Endodermal cell (in vitro differentiated cells): ENCODE measurements around the gene ZNF691. TPM values are rescaled to one million over a fixed set of nuclear protein-coding genes. Genes with fewer than 3 reads are reported as not detected.

Experiments used
- DNase-seq: peaks from one replicate; pipeline ENCODE4 v3.0.0-alpha.2; 2017
- H3K27ac ChIP-seq: 2 replicates; pipeline ENCODE4 v1.5.1; 2013; ENCODE audit warnings: mild to moderate bottlenecking, low read depth, low read length, moderate library complexity
- H3K27me3 ChIP-seq: 2 replicates; pipeline ENCODE4 v1.6.1; 2013; ENCODE audit warnings: mild to moderate bottlenecking, low read length, moderate library complexity; ENCODE audit not compliant: insufficient read depth, control insufficient read depth, poor library complexity, severe bottlenecking
- H3K36me3 ChIP-seq: 2 replicates; pipeline ENCODE4 v1.7.0; 2013; ENCODE audit warnings: mild to moderate bottlenecking, low read length, moderate library complexity; ENCODE audit not compliant: control insufficient read depth, insufficient read depth
- H3K4me1 ChIP-seq: one replicate; pipeline ENCODE4 v1.7.0; 2013; ENCODE audit warnings: low read length; ENCODE audit not compliant: control insufficient read depth, insufficient read depth
- H3K4me3 ChIP-seq: 2 replicates; pipeline ENCODE4 v1.5.1; 2013; ENCODE audit warnings: mild to moderate bottlenecking, low read length, moderate library complexity
- H3K9ac ChIP-seq: 2 replicates; pipeline ENCODE4 v1.6.1; 2013; ENCODE audit warnings: mild to moderate bottlenecking, low read length, moderate library complexity; ENCODE audit not compliant: poor library complexity, severe bottlenecking; ENCODE audit errors: extremely low read depth
- H3K9me3 ChIP-seq: 2 replicates; pipeline ENCODE4 v1.6.1; 2013; ENCODE audit warnings: mild to moderate bottlenecking, low read length, moderate library complexity; ENCODE audit not compliant: control insufficient read depth
- H3K27ac Mint-ChIP-seq: 2 replicates; pipeline ENCODE4 v1.8.0; 2020; ENCODE audit warnings: mixed read lengths
- H3K27me3 Mint-ChIP-seq: 2 replicates; pipeline ENCODE4 v1.8.0; 2021; ENCODE audit warnings: mild to moderate bottlenecking, mixed read lengths; ENCODE audit not compliant: insufficient read depth
- H3K36me3 Mint-ChIP-seq: 2 replicates; pipeline ENCODE4 v1.8.0; 2020; ENCODE audit warnings: low read depth, mixed read lengths
- H3K4me1 Mint-ChIP-seq: 2 replicates; pipeline ENCODE4 v1.8.0; 2020; ENCODE audit warnings: mixed read lengths
- H3K4me3 Mint-ChIP-seq: 2 replicates; pipeline ENCODE4 v1.8.0; 2020; ENCODE audit warnings: mild to moderate bottlenecking, moderate library complexity, mixed read lengths
- H3K9me3 Mint-ChIP-seq: 2 replicates; pipeline ENCODE4 v1.8.0; 2020; ENCODE audit warnings: mild to moderate bottlenecking, mixed read lengths
- WGBS, 2 experiments: methylation state at CpG; one replicate each; pipeline versions ENCODE4 v1.1.5 to v1.1.7; 2013; ENCODE audit warnings: missing lambda C conversion rate in 2 of 2, mixed read lengths in 1 of 2; ENCODE audit not compliant: insufficient coverage in 1 of 2, insufficient read length in 1 of 2; 5-methylcytosine and 5-hydroxymethylcytosine counted together
- total RNA-seq, 2 donors: library from RNA; stranded (reverse); fragmentation: NEBNext Ultra II Directional in 1 of 2; extraction: Animal tissue kit (Norgen Biotek cat#: 25700) in 1 of 2; gene quantifications; 2 replicates in 1 of 2; 3 replicates in 1 of 2; pipeline ENCODE4 v1.2.1, GENCODE V29; 2021
- TF ChIP-seq, protein P1 (sequence below): fragments of 200-600 bp; sonication (generic); conservative IDR thresholded peaks from 2 replicates; pipeline ENCODE4 v1.5.0; 2021; ENCODE audit warnings: antibody characterized with exemption, mild to moderate bottlenecking

The ZNF691 gene
- total RNA-seq, 2 donors from 2014 or later, result 15.5 to 16.6 TPM

- 94 to 100% methylated on average over 1 to 4 of the region's 4 CpGs for WGBS, 2 experiments
- H3K4me1 ChIP-seq, result peaks cover 12% of the 10 kb centered on the region
- no peak overlapping the region for H3K4me3 ChIP-seq
- no peak for DNase-seq
- H3K27me3 Mint-ChIP-seq, result peaks cover 2% of the 10 kb centered on the region
- no peaks in the 10 kb centered on the region for H3K9me3 Mint-ChIP-seq
- H3K9ac ChIP-seq, result no peak overlapping the region
- H3K9me3 ChIP-seq, result no peaks in the 10 kb centered on the region
- TF ChIP-seq, protein P1, sequence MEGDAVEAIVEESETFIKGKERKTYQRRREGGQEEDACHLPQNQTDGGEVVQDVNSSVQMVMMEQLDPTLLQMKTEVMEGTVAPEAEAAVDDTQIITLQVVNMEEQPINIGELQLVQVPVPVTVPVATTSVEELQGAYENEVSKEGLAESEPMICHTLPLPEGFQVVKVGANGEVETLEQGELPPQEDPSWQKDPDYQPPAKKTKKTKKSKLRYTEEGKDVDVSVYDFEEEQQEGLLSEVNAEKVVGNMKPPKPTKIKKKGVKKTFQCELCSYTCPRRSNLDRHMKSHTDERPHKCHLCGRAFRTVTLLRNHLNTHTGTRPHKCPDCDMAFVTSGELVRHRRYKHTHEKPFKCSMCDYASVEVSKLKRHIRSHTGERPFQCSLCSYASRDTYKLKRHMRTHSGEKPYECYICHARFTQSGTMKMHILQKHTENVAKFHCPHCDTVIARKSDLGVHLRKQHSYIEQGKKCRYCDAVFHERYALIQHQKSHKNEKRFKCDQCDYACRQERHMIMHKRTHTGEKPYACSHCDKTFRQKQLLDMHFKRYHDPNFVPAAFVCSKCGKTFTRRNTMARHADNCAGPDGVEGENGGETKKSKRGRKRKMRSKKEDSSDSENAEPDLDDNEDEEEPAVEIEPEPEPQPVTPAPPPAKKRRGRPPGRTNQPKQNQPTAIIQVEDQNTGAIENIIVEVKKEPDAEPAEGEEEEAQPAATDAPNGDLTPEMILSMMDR, result no peak
- H3K27me3 ChIP-seq, result no peaks in the 10 kb centered on the region
- no peaks in the 10 kb centered on the region for H3K36me3 Mint-ChIP-seq
- no peak overlapping the region for H3K27ac ChIP-seq
- H3K27ac Mint-ChIP-seq, result no peak overlapping the region
- no peak overlapping the region for H3K4me3 Mint-ChIP-seq
- no peaks in the 10 kb centered on the region for H3K36me3 ChIP-seq
- peaks cover 29% of the 10 kb centered on the region for H3K4me1 Mint-ChIP-seq
These were observed 12.4 kb upstream of the ZNF691 start for GRCh38 chr1:42833981-42834380.

DNA sequence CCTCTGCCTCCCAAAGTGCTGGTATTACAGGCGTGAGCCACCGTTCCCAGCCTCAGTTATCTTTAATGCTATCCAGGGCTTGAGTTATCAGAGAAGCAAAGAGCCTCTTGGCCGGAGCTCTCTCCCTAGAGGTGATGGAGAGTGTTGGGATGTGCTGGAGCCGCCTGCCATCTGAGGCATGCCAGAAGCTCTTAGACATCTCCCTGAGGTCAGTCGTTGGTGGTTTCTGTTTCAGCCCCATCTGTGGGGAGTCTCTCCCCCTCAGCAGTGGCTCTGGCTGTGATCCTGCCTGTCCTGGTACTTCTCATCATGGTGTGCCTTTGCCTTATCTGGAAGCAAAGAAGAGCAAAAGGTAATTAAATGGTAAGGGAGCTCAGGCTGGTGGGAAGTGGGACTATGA lies 11.6 kb upstream of the ZNF691 start:
- 94 to 100% methylated on average over 3 to 5 of the region's 5 CpGs for WGBS, 2 experiments
- H3K9ac ChIP-seq, result no peak overlapping the region
- no peaks in the 10 kb centered on the region for H3K36me3 Mint-ChIP-seq
- no peaks in the 10 kb centered on the region for H3K9me3 ChIP-seq
- H3K36me3 ChIP-seq, result no peaks in the 10 kb centered on the region
- DNase-seq, result no peak
- TF ChIP-seq, protein P1, result no peak
- H3K9me3 Mint-ChIP-seq, result no peaks in the 10 kb centered on the region
- peaks cover 12% of the 10 kb centered on the region for H3K4me1 ChIP-seq
- peaks cover 30% of the 10 kb centered on the region for H3K4me1 Mint-ChIP-seq
- H3K27ac ChIP-seq, result no peak overlapping the region
- peaks cover 2% of the 10 kb centered on the region for H3K27me3 Mint-ChIP-seq
- H3K4me3 Mint-ChIP-seq, result no peak overlapping the region
- no peaks in the 10 kb centered on the region for H3K27me3 ChIP-seq
- no peak overlapping the region for H3K27ac Mint-ChIP-seq
- H3K4me3 ChIP-seq, result no peak overlapping the region

- peaks cover 33% of the 10 kb centered on the region for H3K4me1 Mint-ChIP-seq
- DNase-seq, result no peak
These were observed 11.0 kb upstream of the ZNF691 start for GRCh38 chr1:42835422-42835821.

More at GRCh38 chr1:42835422-42835821, 11.0 kb upstream of the ZNF691 start:
- no peak overlapping the region for H3K27ac ChIP-seq
- Mint-ChIP-seq H3K9me3 (no peaks in the 10 kb centered on the region), H3K36me3 (no peaks in the 10 kb centered on the region), H3K27me3 (peaks cover 2% of the 10 kb centered on the region), H3K4me3 (no peak overlapping the region), H3K27ac (no peak overlapping the region)
- H3K4me1 ChIP-seq, result peaks cover 12% of the 10 kb centered on the region
- no peak overlapping the region for H3K4me3 ChIP-seq
- H3K9ac ChIP-seq, result no peak overlapping the region
- TF ChIP-seq, protein P1, result no peak
- H3K9me3 ChIP-seq, result no peaks in the 10 kb centered on the region
- no peaks in the 10 kb centered on the region for H3K36me3 ChIP-seq
- 78% methylated on average over 1 of the region's 2 CpGs; no CpG with 5 or more reads in 1 of the 2 experiments for WGBS, 2 experiments
- H3K27me3 ChIP-seq, result no peaks in the 10 kb centered on the region
